Suprapubic skin (tissue), 4 donors: ENCODE measurements around the gene TASP1. TPM values are rescaled to one million over a fixed set of nuclear protein-coding genes. Genes with fewer than 3 reads are reported as not detected.
"Not testable (repeated sequence)": the region's sequence is repeated elsewhere in the genome, so short reads cannot be mapped to it uniquely, and the experiment has no call there.

Experiments used
- DNase-seq, 2 donors: peaks; one replicate each; pipeline ENCODE4 v3.0.0-alpha.2; 2019; ENCODE audit warnings: low spot score in 2 of 2
- H3K27ac ChIP-seq: fragments of 200-600 bp; sonication (generic); one replicate; pipeline ENCODE4 v1.5.1; 2019
- H3K27me3 ChIP-seq: fragments of 200-600 bp; sonication (generic); one replicate; pipeline ENCODE4 v1.5.1; 2019
- H3K36me3 ChIP-seq: fragments of 200-600 bp; sonication (generic); one replicate; pipeline ENCODE4 v1.5.1; 2019
- H3K4me1 ChIP-seq: fragments of 200-600 bp; sonication (generic); one replicate; pipeline ENCODE4 v1.5.1; 2019
- H3K4me3 ChIP-seq: fragments of 200-600 bp; sonication (generic); one replicate; pipeline ENCODE4 v1.5.1; 2019; ENCODE audit warnings: mild to moderate bottlenecking
- H3K9me3 ChIP-seq: fragments of 200-600 bp; sonication (generic); one replicate; pipeline ENCODE4 v1.5.1; 2019
- EP300 ChIP-seq: sonication (generic); formaldehyde crosslinking; IDR thresholded peaks from one replicate; pipeline ENCODE4 v1.6.1; 2017; ENCODE audit warnings: antibody characterized with exemption
- POLR2A ChIP-seq, 2 donors: fragments of 450-650 bp; IDR thresholded peaks; one replicate each; pipeline ENCODE4 v1.6.1; 2017; ENCODE audit warnings: antibody characterized with exemption in 2 of 2, mild to moderate bottlenecking in 2 of 2, moderate library complexity in 2 of 2
- POLR2AphosphoS5 ChIP-seq, 3 donors: sonication (generic); formaldehyde crosslinking; IDR thresholded peaks; one replicate each; pipeline ENCODE4 v1.6.1; 2017; ENCODE audit warnings: antibody characterized with exemption in 3 of 3
- WGBS: methylation state at CpG from one replicate; pipeline ENCODE4 v1.1.5; 2018; 5-methylcytosine and 5-hydroxymethylcytosine counted together
- total RNA-seq, 4 donors: library from RNA; depleted of rRNA; stranded (reverse); fragments of >200 nt; gene quantifications; one replicate each; pipeline ENCODE4 v1.1.0, GENCODE V29; 2016
- TF ChIP-seq, protein P1 (sequence below), 2 donors: fragments of 200-600 bp in 1 of 2; fragments of 450-650 bp in 1 of 2; sonication (generic) in 1 of 2; IDR thresholded peaks; one replicate each; pipeline ENCODE4 v1.5.1; 2016 to 2019; ENCODE audit warnings: antibody characterized with exemption in 2 of 2, mild to moderate bottlenecking in 1 of 2, moderate library complexity in 1 of 2

The TASP1 gene
- total RNA-seq, 4 donors from 2014 or later = 8.2 to 25.6 (median 9.9) TPM

DNA sequence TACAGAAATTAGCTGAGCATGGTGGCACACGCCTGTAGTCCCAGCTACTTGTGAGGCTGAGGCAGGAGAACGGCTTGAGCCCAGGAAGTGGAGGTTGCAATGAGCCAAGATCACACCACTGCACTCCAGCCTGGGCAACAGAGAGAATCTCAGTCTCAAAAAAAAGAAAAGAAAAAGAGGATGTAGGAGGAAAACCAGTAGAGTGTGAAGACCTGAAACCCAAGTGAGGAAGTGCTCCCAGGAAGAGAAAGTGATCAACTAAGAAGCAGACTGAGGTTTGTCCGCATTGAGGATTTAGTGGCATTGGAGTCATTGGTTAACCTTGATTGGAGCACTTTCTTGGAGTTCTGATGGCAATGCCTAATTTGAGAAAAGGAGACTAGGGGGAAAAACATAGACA, 20.6 kb upstream of the TASP1 start:
- Histone ChIP-seq H3K9me3 (no peaks in the 10 kb centered on the region), H3K4me1 (no peaks in the 10 kb centered on the region), H3K27me3 (no peaks in the 10 kb centered on the region), H3K4me3 (no peak overlapping the region), H3K27ac (no peak overlapping the region), H3K36me3 (no peaks in the 10 kb centered on the region)
- 75% methylated on average over 3 of the region's 3 CpGs for WGBS
- DNase-seq = no peak
- TF ChIP-seq, protein P1, sequence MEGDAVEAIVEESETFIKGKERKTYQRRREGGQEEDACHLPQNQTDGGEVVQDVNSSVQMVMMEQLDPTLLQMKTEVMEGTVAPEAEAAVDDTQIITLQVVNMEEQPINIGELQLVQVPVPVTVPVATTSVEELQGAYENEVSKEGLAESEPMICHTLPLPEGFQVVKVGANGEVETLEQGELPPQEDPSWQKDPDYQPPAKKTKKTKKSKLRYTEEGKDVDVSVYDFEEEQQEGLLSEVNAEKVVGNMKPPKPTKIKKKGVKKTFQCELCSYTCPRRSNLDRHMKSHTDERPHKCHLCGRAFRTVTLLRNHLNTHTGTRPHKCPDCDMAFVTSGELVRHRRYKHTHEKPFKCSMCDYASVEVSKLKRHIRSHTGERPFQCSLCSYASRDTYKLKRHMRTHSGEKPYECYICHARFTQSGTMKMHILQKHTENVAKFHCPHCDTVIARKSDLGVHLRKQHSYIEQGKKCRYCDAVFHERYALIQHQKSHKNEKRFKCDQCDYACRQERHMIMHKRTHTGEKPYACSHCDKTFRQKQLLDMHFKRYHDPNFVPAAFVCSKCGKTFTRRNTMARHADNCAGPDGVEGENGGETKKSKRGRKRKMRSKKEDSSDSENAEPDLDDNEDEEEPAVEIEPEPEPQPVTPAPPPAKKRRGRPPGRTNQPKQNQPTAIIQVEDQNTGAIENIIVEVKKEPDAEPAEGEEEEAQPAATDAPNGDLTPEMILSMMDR (IDR thresholded peaks at IDR 0.05) = no peak
- TF ChIP-seq POLR2AphosphoS5 (IDR thresholded peaks at IDR 0.05) (no peak), POLR2A (IDR thresholded peaks at IDR 0.05) (no peak), EP300 (no peak)

DNA sequence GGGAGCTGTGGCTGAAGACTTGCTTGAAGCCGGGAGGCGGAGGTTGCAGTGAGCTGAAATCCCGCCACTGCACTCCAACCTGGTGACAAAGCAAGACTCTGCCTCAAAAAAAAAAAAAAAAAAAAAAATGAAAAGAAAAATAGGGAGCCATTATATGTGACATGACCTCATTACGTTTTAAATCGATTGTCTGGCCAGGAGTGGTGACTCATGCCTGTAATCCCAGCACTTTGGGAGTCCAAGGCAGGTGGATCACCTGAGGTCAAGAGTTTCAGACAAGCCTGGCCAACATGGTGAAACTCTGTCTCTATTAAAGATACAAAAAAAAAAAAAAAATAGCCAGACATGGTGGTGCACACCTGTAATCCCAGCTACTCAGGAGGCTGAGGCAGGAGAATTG, 19.3 kb upstream of the TASP1 start:
- H3K4me3 ChIP-seq, H3K27me3 ChIP-seq, H3K9me3 ChIP-seq, H3K36me3 ChIP-seq, DNase-seq, H3K27ac ChIP-seq, H3K4me1 ChIP-seq: not testable (repeated sequence)
- WGBS = 84% methylated on average over 5 of the region's 5 CpGs

DNA sequence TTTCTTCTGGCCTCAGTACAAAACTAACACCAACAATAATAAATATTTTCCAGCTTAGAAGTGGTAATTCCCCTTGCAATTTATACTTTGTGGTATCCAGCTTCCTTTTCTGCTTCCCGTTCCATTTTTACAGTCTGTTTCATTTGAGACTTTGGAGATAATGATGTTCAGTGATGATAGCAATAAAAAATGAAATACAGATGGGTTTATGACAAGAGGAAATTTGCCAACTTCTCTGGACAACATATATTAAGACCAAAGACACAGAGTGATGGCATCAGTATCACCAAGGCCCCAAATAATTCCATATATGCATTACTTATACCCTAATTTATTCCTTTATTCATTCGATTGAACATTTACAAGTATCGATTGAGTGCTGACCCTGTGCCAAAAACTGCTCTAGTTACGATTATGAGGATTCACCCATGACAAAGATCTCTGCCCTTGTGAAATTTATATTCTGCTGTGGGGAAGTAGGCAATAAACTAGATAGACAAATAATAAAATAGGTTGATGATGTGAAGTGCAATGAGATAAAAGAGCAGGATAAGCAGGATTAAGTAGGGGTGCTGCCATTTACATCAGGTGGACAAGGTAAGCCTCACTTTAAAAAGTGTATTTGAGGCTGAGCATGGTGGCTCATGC, 18.1 kb upstream of the TASP1 start:
- no peaks in the 10 kb centered on the region for H3K36me3 ChIP-seq
- DNase-seq = no peak
- no peak for TF ChIP-seq POLR2A (IDR thresholded peaks at IDR 0.05)
- no peak for TF ChIP-seq EP300
- TF ChIP-seq, protein P1 (IDR thresholded peaks at IDR 0.05) = no peak
- no peak for TF ChIP-seq POLR2AphosphoS5 (IDR thresholded peaks at IDR 0.05)
- H3K4me3 ChIP-seq = no peak overlapping the region
- H3K4me1 ChIP-seq = no peaks in the 10 kb centered on the region
- WGBS = 59% methylated on average over 4 of the region's 4 CpGs
- no peaks in the 10 kb centered on the region for H3K27me3 ChIP-seq
- no peaks in the 10 kb centered on the region for H3K9me3 ChIP-seq
- no peak overlapping the region for H3K27ac ChIP-seq

DNA sequence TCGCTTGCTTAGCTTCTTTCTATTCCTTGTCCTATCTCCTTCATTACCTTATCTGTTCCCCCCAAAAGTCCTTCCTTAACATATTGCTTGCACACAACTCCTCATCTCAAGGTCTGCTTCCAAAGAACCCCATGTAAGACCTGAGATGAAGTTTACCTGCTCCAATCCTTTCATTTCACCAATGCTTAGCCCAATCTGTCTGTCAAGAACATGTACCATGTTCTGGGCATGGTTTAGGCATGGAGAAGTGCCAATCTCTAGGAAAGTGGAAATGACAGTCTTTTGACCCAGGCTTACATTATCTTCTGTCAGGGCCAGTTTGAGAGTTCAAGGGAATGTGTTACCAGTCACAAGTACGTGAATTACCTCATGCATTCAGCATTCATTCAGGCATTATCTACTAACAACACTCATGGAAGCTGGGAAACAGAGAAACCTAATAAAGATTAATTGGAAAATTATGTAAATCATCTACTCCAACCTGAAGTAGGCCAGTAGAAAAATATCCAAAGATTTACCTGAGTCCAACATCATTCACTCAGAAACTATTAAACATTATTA, 15.8 kb upstream of the TASP1 start:
- H3K4me1 ChIP-seq = peaks cover 6% of the 10 kb centered on the region
- no peak overlapping the region for H3K4me3 ChIP-seq
- no peaks in the 10 kb centered on the region for H3K36me3 ChIP-seq
- no peaks in the 10 kb centered on the region for H3K9me3 ChIP-seq
- H3K27me3 ChIP-seq = no peaks in the 10 kb centered on the region
- 54% methylated on average over 2 of the region's 2 CpGs for WGBS
- H3K27ac ChIP-seq = no peak overlapping the region
- TF ChIP-seq, protein P1 (IDR thresholded peaks at IDR 0.05) = no peak
- no peak for TF ChIP-seq EP300
- TF ChIP-seq POLR2A (IDR thresholded peaks at IDR 0.05) = no peak
- no peak for TF ChIP-seq POLR2AphosphoS5 (IDR thresholded peaks at IDR 0.05)
- no peak for DNase-seq

DNA sequence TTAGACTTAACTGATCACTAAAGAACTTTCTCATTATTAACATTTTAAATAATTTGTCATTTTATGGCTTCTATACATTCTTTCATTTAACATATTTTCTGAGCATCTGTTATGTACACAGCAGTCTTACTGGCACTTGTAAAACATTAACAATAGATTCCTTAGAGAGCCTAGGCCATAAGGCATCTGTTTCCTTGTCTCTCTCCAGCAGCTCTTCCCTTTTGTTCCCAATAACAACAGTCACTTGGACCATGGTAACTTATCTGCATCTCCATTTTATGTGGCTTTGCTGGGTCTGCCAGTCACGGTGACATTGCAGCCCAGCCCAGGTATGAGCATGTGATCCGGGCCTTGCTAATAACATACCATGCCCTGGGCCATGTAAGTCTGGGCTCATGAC, 11.7 kb upstream of the TASP1 start:
- 84% methylated on average over 2 of the region's 2 CpGs for WGBS
- no peak for TF ChIP-seq EP300
- TF ChIP-seq, protein P1 (IDR thresholded peaks at IDR 0.05) = no peak
- no peak for TF ChIP-seq POLR2A (IDR thresholded peaks at IDR 0.05)
- no peak for TF ChIP-seq POLR2AphosphoS5 (IDR thresholded peaks at IDR 0.05)
- no peak overlapping the region for H3K4me3 ChIP-seq

More for the DNA sequence above, 11.7 kb upstream of the TASP1 start:
- no peaks in the 10 kb centered on the region for H3K27me3 ChIP-seq
- H3K4me1 ChIP-seq = peaks cover 14% of the 10 kb centered on the region
- H3K36me3 ChIP-seq = no peaks in the 10 kb centered on the region
- H3K9me3 ChIP-seq = no peaks in the 10 kb centered on the region
- no peak for DNase-seq
- H3K27ac ChIP-seq = no peak overlapping the region
